Subcutaneous adipose tissue (tissue), 4 donors: ENCODE results near the gene PRPSAP1. TPM values are rescaled to one million over a fixed set of nuclear protein-coding genes. Genes with fewer than 3 reads are reported as not detected.

Experiments used
- CTCF ChIP-seq: fragments of 450-650 bp; IDR thresholded peaks from one replicate; pipeline ENCODE4 v1.5.1; 2016; ENCODE audit warnings: low read depth, mild to moderate bottlenecking, control low read depth, antibody characterized with exemption, moderate library complexity
- small RNA-seq: library from RNA; depleted of rRNA; stranded (forward); fragments of <200 nt; gene quantifications from one replicate; pipeline ENCODE3, GENCODE V24; 2016
- total RNA-seq, 4 donors: library from RNA; depleted of rRNA; stranded (reverse); fragments of >200 nt; gene quantifications; one replicate each; pipeline ENCODE4 v1.1.0, GENCODE V29; 2016

PRPSAP1 gene
- total RNA-seq, 4 donors from 2014 or later = 64.4 to 104 (median 71.2) TPM

- TF ChIP-seq CTCF = no peak
These were observed 93.0 kb downstream of the PRPSAP1 start for GRCh38 chr17:76260669-76261068.

GRCh38 chr17:76260220-76260619 is 93.5 kb downstream of the PRPSAP1 start:
- TF ChIP-seq CTCF = no peak

Small RNA genes within 50 kb of the gene (small RNA-seq; reads per million reads assigned to genes)
- 0.49 reads per million for gene RF00019
- not detected for gene RNU6-24P

Other genes with a start within 250 kb of the PRPSAP1 start
- not detected for gene FOXJ1, start 212.7 kb downstream of the PRPSAP1 start, total RNA-seq
- 10 to 100 TPM in 3 of 4 donors, 1 to 10 TPM in 1; 8.1 to 67.1 (median 23.9) TPM for gene RNF157, start 113.4 kb downstream of the PRPSAP1 start, total RNA-seq
- 10 to 100 TPM; 12.6 to 21.9 (median 15.0) TPM for gene UBALD2, start 88.6 kb downstream of the PRPSAP1 start, total RNA-seq
- 1 to 10 TPM in 3 of 4 donors, under 1 TPM in 1; 0.33 to 2.2 (median 1.4) TPM for gene QRICH2, start 45.6 kb downstream of the PRPSAP1 start, total RNA-seq
- 10 to 100 TPM in 1 of 4 donors, 1 to 10 TPM in 3; 1.3 to 11.6 (median 7.6) TPM for gene SPHK1, start 30.7 kb upstream of the PRPSAP1 start, total RNA-seq
- gene UBE2O, start 99.2 kb upstream of the PRPSAP1 start, total RNA-seq = 10 to 100 TPM in 3 of 4 donors, 1 to 10 TPM in 1; 7.2 to 14.3 (median 12.6) TPM
- not detected for gene AANAT, start 113.7 kb upstream of the PRPSAP1 start, total RNA-seq
- 10 to 100 TPM; 23.2 to 68.0 (median 37.2) TPM for gene RHBDF2, start 147.5 kb upstream of the PRPSAP1 start, total RNA-seq
- 10 to 100 TPM; 29.9 to 48.6 (median 40.3) TPM for gene CYGB, start 183.8 kb upstream of the PRPSAP1 start, total RNA-seq
- gene PRCD, start 186.1 kb upstream of the PRPSAP1 start, total RNA-seq = 10 to 100 TPM in 3 of 4 donors, 1 to 10 TPM in 1; 8.0 to 15.6 (median 11.3) TPM
- gene ST6GALNAC2, start 231.9 kb upstream of the PRPSAP1 start, total RNA-seq = 10 to 100 TPM in 2 of 4 donors, 1 to 10 TPM in 2; 4.2 to 18.0 (median 12.7) TPM